ENCODE data around the gene THRA. TPM values are rescaled to one million over a fixed set of nuclear protein-coding genes. Genes with fewer than 3 reads are reported as not detected.

THRA gene
- total and polyA plus RNA-seq, 8 donors: 37.9 to 80.7 (median 72.3) TPM

Small RNA genes within 50 kb of the gene (microRNA-seq; reads per million reads assigned to microRNA genes)
- gene MIR6884: 0.27 to 0.34 reads per million in 2 donors

Other genes with a start within 250 kb of the THRA start
- 1 to 10 TPM; 3.3 to 6.6 TPM for gene IKZF3, start 198.7 kb upstream of the THRA start, total RNA-seq
- 1 to 10 TPM; 1.2 to 1.9 (median 1.6) TPM for gene IKZF3, start 198.7 kb upstream of the THRA start, polyA plus RNA-seq (ENCODE audit: insufficient read length in 6 of 6)
- not detected for gene ZPBP2, start 194.8 kb upstream of the THRA start, total RNA-seq
- gene ZPBP2, start 194.8 kb upstream of the THRA start, polyA plus RNA-seq (ENCODE audit: insufficient read length in 6 of 6): not detected
- 10 to 100 TPM in 1 of 2 donors, 1 to 10 TPM in 1; 9.2 to 16.7 TPM for gene GSDMB, start 144.3 kb upstream of the THRA start, total RNA-seq
- 10 to 100 TPM; 15.9 to 36.4 (median 28.4) TPM for gene GSDMB, start 144.3 kb upstream of the THRA start, polyA plus RNA-seq (ENCODE audit: insufficient read length in 6 of 6)
- 100 to 1,000 TPM in 1 of 2 donors, 10 to 100 TPM in 1; 47.6 to 107 TPM for gene ORMDL3, start 135.4 kb upstream of the THRA start, total RNA-seq
- gene ORMDL3, start 135.4 kb upstream of the THRA start, polyA plus RNA-seq (ENCODE audit: insufficient read length in 6 of 6): 10 to 100 TPM; 74.3 to 91.3 (median 82.7) TPM
- not detected for gene LRRC3C, start 135.2 kb upstream of the THRA start, total RNA-seq
- gene LRRC3C, start 135.2 kb upstream of the THRA start, polyA plus RNA-seq (ENCODE audit: insufficient read length in 6 of 6): not detected
- gene GSDMA, start 100.0 kb upstream of the THRA start, total RNA-seq: under 1 TPM in 1 of 2 donors, not detected in 1; 0.76 TPM
- 1 to 10 TPM in 1 of 6 donors, under 1 TPM in 5; 0.57 to 1.3 (median 0.88) TPM for gene GSDMA, start 100.0 kb upstream of the THRA start, polyA plus RNA-seq (ENCODE audit: insufficient read length in 6 of 6)
- gene PSMD3, start 82.2 kb upstream of the THRA start, total RNA-seq: 100 to 1,000 TPM in 1 of 2 donors, 10 to 100 TPM in 1; 72.8 to 117 TPM
- 100 to 1,000 TPM in 2 of 6 donors, 10 to 100 TPM in 4; 91.1 to 108 (median 96.8) TPM for gene PSMD3, start 82.2 kb upstream of the THRA start, polyA plus RNA-seq (ENCODE audit: insufficient read length in 6 of 6)
- 1 to 10 TPM in 1 of 2 donors, under 1 TPM in 1; 0.61 to 1.7 TPM for gene CSF3, start 47.5 kb upstream of the THRA start, total RNA-seq
- gene CSF3, start 47.5 kb upstream of the THRA start, polyA plus RNA-seq (ENCODE audit: insufficient read length in 6 of 6): not detected
- 10 to 100 TPM; 72.0 to 75.2 TPM for gene MED24, start 8.6 kb upstream of the THRA start, total RNA-seq
- 100 to 1,000 TPM in 5 of 6 donors, 10 to 100 TPM in 1; 95.0 to 144 (median 114) TPM for gene MED24, start 8.6 kb upstream of the THRA start, polyA plus RNA-seq (ENCODE audit: insufficient read length in 6 of 6)
- 10 to 100 TPM in 1 of 2 donors, 1 to 10 TPM in 1; 6.5 to 11.4 TPM for gene NR1D1, start 37.6 kb downstream of the THRA start, total RNA-seq
- gene NR1D1, start 37.6 kb downstream of the THRA start, polyA plus RNA-seq (ENCODE audit: insufficient read length in 6 of 6): 1 to 10 TPM; 3.0 to 4.9 (median 3.9) TPM
- 100 to 1,000 TPM in 1 of 2 donors, 10 to 100 TPM in 1; 84.1 to 112 TPM for gene MSL1, start 59.0 kb downstream of the THRA start, total RNA-seq
- 100 to 1,000 TPM; 174 to 203 (median 192) TPM for gene MSL1, start 59.0 kb downstream of the THRA start, polyA plus RNA-seq (ENCODE audit: insufficient read length in 6 of 6)
- 10 to 100 TPM; 63.4 to 98.8 TPM for gene CASC3, start 77.6 kb downstream of the THRA start, total RNA-seq
- gene CASC3, start 77.6 kb downstream of the THRA start, polyA plus RNA-seq (ENCODE audit: insufficient read length in 6 of 6): 100 to 1,000 TPM; 110 to 136 (median 129) TPM
- gene RAPGEFL1, start 114.5 kb downstream of the THRA start, total RNA-seq: 10 to 100 TPM in 1 of 2 donors, 1 to 10 TPM in 1; 7.4 to 13.1 TPM
- gene RAPGEFL1, start 114.5 kb downstream of the THRA start, polyA plus RNA-seq (ENCODE audit: insufficient read length in 6 of 6): 10 to 100 TPM in 1 of 6 donors, 1 to 10 TPM in 5; 6.3 to 10.3 (median 7.5) TPM
- gene WIPF2, start 156.3 kb downstream of the THRA start, total RNA-seq: 10 to 100 TPM; 35.5 to 35.8 TPM
- gene WIPF2, start 156.3 kb downstream of the THRA start, polyA plus RNA-seq (ENCODE audit: insufficient read length in 6 of 6): 10 to 100 TPM; 29.0 to 34.4 (median 30.8) TPM
- gene CDC6, start 224.9 kb downstream of the THRA start, total RNA-seq: 10 to 100 TPM; 12.8 to 24.1 TPM
- gene CDC6, start 224.9 kb downstream of the THRA start, polyA plus RNA-seq (ENCODE audit: insufficient read length in 6 of 6): 10 to 100 TPM; 15.6 to 25.9 (median 20.3) TPM
- gene RARA, start 246.2 kb downstream of the THRA start, total RNA-seq: 10 to 100 TPM; 54.7 to 62.6 TPM
- 10 to 100 TPM; 45.5 to 58.6 (median 52.4) TPM for gene RARA, start 246.2 kb downstream of the THRA start, polyA plus RNA-seq (ENCODE audit: insufficient read length in 6 of 6)

Data from left lung (tissue), 8 donors.